AG09319 (cell line): Measurements from ENCODE around the gene TIAM2.
"Not testable (repeated sequence)": the region's sequence is repeated elsewhere in the genome, so short reads cannot be mapped to it uniquely, and the experiment has no call there.

Experiments
- DNase-seq: peaks from one replicate; pipeline ENCODE4 v3.0.0-alpha.2; 2010; ENCODE audit warnings: low read depth; ENCODE audit errors: extremely low read depth
- CTCF ChIP-seq: IDR thresholded peaks from 2 replicates; pipeline ENCODE4 v1.5.1; 2011; ENCODE audit warnings: low read depth, mild to moderate bottlenecking, inconsistent platforms, low read length, moderate library complexity

Gene TIAM2

DNA sequence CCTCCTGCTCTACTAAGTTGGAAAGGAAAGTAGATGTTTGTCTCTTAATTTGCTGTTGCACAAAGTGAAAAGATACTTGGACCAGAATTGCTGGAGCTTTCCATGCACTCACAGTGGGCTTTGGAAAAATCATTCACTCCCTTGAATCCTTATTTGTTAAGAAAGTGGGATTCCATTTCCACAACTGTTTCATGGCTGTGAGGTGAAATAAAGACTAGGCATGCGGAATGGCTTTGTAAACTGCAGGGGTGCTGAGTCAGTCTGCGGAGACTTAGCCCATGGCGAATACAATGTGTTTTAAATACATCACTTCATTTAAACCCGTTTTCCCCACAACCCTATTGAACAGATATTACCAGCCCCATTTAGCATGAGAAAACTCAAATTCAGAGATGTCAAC is 231.9 kb downstream of the TIAM2 start:
- TF ChIP-seq CTCF: no peak
- DNase-seq: no peak

GRCh38 chr6:155228546-155229166 is 233.5 kb downstream of the TIAM2 start:
- peak; percentile 2 for DNase-seq
- no peak for TF ChIP-seq CTCF

DNA sequence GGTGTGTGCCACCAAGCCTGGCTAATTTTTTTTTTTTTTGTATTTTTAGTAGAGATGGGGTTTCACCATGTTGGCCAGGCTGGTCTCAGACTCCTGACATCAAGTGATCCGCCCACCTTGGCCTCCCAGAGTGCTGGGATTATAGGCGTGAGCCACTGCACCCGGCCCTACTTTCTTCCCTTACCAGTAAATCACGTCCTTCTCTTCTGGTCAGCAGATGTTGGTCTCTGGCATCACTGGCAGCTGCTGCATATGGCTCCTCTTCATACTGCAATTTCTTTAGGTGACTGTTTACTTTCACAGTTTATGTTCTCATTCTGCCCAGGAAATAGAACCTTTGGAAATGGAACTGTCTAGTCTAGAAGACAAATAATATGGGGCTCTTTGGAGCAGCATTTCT is 235.9 kb downstream of the TIAM2 start:
- DNase-seq: not testable (repeated sequence)

DNA sequence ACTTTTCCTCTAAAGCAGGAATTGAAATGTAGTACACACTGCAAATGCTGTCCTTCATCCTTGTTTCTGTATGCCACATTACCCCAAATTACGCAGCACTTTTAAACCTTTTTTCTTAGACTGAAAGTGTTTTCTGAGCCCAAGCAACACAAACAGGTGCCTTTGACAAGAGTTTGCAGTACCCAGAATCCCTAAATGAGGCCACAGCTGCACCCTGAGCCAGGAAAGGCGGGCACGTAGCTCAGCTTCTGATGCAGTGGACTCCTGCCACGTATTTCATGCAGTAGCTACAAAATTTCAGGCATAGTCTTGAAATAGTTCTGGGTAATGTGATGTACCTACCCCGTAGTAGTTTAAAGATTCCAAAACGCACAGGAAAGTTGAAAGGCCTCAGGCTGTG is 237.7 kb downstream of the TIAM2 start:
- TF ChIP-seq CTCF: no peak
- no peak for DNase-seq

DNA sequence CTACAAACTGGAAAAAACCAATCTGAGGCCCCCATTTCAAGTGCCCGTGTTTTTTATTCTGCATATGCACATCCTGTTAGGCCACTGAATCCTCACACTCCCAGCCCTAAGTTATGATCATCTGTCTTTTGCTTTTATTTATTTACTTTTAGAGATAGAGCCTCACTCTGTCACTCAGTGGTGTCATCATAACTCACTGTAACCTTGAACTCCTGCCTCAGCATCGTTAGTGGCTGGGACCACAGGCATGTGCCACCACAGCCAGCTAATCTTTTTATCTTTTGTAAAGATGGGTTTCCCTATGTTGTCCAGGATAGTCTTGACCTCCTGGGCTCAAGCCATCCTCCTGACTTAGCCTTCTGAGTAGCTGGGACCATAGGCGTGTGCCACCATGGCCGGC is 239.1 kb downstream of the TIAM2 start:
- no peak for TF ChIP-seq CTCF

GRCh38 chr6:155234687-155235086 is 239.6 kb downstream of the TIAM2 start:
- DNase-seq: no peak
- TF ChIP-seq CTCF: no peak

More for the DNA sequence above, 239.1 kb downstream of the TIAM2 start:
- no peak for DNase-seq

DNA sequence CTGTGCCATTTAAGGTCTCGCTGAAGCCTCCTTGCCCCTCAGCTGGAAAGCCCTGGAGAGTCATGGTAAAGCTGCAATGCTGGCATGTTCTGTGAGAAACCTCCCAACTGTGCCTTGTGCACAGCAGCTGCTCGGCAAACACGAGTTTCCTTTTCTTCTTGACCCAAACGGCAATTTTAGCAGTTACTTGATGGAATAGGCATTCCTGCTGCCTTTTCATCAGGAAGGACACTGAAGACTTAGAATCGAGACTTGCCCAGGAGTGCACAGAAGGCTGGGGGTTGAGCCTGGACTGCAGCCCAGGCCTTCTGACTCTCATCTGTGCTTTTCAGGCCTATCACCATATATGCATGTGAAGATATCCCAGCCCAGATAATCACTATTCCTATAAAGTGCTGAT is 240.0 kb downstream of the TIAM2 start:
- no peak for DNase-seq
- no peak for TF ChIP-seq CTCF

DNA sequence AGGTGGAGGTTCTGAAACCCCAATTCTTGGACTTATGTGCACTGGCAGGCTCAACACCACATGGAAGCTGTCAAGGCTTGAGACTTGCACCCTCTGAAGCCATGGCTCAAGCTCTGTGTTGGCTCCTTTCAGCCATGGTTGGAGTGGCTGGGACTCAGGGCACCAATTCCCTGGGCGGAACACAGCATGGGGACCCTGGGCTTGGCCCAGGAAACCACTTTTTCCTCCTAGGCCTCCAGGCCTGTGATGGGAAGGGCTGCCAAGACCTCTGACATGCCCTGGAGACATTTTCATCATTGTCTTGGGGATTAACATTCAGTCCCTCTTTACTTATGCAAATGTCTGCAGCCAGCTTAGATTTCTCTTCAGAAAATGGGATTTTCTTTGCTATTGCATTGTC is 242.5 kb downstream of the TIAM2 start:
- no peak for TF ChIP-seq CTCF
- no peak for DNase-seq
